GM21390 (cell line): Measurements from ENCODE around the gene SDK1.

ENCODE experiments used
- ATAC-seq: cut with Tn5 transposase; IDR thresholded peaks from one replicate; pipeline ENCODE4 v1.9.1; 2021; ENCODE audit not compliant: unreplicated experiment

The SDK1 gene

DNA sequence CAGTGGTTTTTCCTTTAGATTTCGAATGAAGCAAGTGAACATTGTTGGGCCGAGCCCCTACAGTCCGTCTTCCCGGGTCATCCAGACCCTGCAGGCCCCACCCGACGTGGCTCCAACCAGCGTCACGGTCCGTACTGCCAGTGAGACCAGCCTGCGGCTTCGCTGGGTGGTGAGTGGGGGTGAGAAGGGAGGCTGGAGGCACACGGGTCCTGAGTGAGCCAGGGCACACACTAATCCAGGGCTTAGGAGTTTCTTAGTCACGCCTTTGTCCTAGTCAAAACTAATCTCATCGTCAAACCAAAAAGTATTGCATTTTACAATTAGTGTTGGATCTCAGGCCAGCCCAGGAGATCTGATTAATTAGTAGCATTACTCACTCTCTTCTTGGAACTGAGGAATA, 812.2 kb downstream of the SDK1 start:
- ATAC-seq, result no peak

DNA sequence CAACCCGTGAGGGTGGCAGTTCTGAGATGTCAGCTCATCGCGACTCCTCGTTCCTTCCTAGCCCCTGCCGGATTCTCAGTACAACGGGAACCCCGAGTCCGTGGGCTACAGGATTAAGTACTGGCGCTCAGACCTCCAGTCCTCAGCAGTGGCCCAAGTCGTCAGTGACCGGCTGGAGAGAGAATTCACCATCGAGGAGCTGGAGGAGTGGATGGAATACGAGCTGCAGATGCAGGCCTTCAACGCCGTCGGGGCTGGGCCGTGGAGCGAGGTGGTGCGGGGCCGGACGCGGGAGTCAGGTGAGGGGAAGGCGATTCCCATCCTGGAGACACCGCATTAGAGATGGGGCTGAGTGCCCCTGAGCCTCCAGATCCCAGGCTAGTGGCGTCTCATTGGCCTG, 812.9 kb downstream of the SDK1 start:
- no peak for ATAC-seq

DNA sequence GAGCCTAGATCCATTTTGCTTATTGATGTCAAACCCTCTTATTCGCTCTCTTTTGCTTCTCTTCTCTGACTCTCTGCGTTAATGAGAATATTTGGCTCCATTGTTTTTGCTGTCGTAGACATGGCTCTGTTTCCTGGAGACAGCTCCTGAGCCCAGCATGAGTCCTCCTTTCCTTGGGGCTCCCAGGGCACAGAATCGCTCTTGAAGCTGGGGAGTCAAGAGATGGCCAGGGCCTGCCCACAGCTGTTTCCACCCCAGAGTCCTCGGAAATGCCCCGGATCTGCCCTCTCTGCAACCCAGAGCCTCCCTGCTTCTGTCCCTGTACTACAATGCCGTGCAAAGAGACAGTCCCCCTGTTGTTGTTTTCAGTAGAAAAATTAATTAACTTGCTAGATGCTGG, 814.4 kb downstream of the SDK1 start:
- no peak for ATAC-seq

DNA sequence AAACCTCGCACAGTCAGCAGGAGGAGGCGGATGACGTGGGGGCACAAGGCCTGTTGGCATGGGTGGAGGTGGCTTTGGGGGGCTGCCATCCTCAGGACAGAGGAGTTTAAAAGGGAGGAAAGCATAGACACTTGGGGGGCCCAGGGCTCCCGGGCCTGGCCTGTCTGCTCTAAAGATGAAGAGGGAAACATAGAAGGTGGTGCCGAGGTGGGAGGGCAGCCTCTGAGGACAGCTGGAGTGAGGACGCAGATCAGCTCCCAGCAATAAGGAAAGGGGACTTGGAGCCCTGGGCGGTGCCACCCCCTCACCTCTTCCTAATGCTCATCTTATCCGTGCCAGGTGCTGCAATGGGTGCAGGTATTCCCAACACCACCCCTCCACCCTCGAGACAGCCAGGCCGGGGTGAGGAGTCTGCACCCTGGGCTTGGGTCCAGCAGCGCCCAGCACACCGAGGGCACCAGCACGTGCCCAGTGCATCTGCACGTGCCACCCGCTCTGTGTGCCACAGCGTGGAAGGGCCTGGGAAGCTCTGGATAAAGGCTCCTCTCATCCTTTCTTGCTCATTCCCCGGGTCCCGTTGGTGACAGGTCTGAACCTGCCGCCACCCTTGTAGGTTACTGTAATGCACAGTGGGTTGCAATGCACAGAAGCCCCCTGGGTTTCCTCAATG, 815.0 kb downstream of the SDK1 start:
- ATAC-seq, result no peak

DNA sequence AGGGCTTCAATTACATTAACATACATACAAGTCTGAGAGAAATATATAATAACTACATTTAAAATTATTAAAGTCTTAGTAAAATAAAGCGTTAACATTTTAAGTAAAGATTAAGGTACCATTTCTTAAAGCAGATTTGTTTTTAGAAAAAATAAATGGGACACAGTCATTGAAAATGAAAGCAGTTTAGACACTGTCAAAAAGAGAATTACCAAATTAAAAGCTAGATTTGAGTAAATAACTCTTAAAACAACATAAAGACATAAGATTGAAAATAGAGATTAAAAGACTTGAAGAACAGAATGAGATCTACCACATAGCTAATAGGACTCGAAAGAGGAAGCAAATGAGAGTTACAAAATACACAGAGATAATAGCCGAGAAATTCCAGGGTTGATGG, 818.8 kb downstream of the SDK1 start:
- ATAC-seq, result no peak

DNA sequence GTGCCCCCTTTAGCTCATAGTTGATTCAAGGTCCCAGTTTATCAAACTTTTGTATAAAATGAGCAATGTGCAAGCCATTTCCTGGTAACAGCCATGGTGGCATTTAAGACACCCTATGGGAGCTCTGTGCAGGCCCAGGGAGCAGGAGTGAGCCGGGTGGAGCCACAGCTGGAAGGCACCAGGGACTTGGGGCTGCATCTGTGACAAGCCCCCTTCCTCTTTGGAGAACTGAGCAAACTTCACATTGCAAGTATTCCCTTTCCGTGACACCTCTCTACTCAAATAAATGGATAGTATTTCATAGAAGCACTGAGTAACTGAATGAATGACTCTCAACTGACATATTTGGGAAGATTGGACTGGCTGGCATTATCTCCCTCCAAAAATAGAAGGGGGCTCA, 822.3 kb downstream of the SDK1 start:
- ATAC-seq, result no peak

DNA sequence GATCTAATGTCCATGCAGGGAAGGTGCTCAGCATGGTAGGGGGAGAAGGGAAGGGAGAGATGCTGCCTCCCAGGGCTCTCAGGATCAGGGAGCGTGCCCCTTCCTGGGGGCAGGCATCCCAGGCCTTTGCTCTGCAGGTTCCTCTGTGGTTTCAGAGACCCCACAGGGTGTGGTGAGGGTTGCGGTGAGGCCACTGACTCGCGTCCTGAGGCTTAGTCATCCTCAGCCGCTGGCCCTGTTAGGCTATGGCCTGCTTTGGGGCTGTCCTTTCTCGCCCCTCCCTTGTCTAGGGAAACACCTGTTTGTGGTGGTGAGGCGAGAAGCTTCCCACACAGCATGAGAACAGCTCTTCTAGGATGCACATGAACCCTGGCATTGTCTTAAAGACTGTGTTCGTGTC, 822.8 kb downstream of the SDK1 start:
- no peak for ATAC-seq

DNA sequence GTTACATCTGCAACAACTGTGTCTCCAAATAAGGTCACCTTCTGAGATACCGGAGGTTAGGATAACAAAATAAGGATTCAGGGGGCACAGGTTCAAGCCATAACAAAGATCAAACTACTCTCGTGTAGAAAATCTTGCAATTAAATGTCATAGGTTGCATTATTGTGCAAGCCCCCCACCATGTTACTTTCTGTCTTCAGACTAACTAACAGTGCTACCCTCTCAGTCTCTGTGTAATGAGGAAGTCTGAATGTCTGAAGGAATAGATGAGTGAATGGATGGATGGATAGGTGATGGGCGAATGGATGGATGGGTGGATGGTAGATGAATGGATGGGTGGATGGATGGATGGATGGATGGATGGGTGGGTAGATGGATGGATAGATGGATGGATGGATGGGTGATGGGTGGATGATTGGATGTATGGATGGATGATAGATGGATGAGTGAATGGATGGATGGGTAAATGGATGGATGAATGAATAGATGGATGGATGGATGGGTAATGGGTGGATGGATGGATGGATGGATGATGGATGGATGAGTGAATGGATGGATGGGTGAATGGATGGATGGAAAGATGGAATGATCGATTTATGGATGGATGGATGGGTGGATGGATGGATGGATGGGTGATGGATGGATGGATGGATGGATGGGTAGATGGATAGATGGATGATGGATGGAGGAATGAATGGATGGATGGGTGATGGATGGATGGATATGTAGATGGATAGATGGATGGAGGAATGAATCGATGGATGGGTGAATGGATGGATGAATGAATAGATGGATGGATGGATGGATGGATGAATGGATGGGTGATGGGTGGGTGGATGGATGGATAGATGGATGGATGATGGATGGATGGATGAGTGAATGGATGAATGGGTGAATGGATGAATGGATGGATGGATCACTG, 823.8 kb downstream of the SDK1 start:
- ATAC-seq, result no peak

DNA sequence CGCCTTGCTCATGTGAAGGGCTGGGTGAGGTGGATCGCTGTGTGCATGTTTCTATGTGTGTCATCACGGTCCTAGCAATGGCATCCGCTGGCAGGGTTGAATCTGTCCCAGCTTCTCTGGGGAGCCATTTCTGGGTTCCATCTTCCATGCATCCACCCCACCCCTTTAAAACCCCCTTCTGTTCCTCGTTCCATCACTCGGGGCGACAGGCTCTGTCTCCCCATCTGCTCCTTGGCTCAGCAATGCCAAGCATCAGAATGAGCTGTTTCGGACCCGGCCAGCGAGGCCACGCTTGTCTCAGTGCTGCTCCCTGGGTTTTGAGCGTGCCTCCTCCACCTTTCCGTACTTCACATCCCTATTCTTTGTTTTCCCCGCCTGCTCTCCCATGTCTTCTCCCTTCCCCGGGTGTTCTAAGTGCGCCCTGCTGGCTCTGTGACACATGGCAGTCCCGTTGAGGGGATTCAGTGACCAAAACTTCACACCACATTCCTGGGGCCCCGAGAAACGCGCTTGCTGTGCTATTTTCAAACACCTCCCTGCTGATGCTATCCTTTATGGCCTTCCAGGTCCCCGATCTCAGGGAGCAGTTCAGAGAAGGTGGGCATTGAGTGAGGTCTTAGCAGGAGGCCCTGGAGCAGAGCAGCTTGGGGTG, 827.0 kb downstream of the SDK1 start:
- no peak for ATAC-seq

DNA sequence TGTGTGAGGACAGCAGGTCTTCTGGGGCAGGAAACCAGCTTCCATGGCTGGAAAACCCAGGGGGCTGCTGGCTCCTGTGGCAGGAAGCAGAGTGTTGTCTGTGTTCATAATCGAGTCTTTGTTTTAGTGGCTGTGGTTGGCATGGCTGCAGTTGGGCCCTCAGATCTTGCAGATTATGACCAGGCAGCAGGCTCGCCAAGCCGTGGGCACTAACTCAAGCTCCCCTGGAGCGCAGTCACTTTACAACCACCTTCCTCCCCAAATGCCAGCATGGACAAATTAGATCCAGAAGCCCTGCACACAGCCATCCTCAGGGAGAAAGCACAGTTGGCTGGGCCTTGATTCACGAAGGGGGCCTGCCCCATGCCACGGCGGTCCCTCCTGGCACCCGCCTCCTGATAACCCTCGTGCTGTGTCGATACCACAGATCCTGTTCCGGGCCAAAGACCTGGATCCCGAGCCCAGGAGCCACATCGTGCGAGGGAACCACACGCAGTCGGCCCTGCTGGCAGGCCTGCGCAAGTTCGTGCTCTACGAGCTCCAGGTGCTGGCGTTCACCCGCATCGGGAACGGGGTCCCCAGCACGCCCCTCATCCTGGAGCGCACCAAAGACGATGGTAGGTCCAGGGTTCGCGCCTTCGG, 828.5 kb downstream of the SDK1 start:
- ATAC-seq, result no peak

DNA sequence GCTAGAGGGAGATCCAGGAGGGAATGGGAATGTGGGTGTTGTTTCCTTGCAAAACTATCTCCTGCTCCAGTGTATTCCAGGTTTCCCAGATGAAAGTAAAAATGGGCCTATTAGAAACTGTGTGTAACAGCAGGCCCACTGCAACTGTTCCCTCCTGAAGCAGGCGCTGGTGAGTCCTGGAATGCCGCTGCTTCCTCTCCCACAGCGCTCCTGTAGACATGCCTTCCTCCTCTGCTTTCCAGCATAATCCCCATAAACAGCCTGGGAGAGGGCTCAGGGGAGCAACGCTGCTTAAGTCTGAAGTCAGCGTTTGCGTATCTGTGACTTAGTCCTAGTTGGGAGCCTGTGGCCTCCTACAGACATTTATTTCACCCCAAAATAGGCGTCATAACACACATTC, 830.0 kb downstream of the SDK1 start:
- ATAC-seq, result no peak

DNA sequence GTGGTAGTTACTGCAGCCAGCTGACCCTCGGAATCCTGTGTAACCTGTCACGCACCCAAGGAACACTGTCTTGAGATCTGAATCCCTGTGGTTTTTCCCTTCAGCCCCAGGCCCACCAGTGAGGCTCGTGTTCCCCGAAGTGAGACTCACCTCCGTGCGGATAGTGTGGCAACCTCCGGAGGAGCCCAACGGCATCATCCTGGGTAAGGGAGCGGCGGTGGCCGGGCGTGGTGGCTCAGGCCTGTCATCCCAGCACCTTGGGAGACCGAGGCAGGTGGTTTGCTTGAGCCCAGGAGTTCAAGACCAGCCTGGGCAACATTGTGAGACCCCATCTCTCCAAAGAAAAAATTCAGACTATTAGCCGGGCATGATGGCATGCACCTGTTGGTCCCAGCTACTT, 831.2 kb downstream of the SDK1 start:
- no peak for ATAC-seq

DNA sequence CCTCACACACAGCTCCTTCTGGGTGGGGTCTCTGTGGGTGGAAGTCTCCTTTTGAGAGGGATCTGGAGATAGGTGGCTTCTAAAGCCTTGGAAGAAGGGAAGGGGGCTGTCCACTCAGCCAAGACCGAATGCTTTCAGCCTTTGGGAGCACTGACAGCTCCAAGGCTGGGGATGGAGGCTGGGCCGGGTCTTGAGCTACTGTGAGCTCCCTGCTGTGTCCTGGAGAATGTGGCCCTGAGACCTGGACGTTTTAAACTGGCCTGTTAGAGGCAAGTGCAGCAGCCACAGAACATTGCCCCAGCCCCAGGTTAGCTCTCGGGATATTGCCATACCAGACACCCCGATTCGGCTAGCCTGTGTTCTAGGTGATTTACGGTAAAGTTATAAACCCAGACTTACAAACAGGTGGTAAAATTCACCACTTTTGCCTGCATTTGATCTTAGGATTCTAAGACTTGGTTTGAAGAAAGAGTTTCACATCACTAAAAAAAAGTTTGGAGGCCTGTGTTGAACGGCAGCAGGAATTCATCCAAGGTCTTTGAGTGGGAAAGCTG, 832.5 kb downstream of the SDK1 start:
- no peak for ATAC-seq

DNA sequence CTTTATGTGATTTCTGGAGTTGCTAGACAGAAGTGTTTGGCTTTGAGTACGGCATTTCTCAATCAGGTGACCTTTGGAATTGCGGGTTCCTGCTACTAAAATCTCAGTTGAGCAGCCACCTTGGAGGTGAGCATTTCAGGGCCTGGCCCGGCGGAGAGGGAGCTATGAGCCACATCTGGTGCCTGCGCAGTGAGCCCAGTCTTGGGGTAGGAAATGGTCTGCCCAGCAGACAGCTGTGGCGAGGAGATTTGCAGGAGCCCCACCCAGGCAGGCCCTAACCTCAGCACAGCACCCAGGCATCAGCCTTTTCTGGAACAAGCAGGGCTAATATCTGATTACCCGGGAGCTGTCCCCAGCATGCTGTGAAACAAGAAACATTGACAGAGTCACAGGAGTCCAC, 833.2 kb downstream of the SDK1 start:
- ATAC-seq, result no peak

DNA sequence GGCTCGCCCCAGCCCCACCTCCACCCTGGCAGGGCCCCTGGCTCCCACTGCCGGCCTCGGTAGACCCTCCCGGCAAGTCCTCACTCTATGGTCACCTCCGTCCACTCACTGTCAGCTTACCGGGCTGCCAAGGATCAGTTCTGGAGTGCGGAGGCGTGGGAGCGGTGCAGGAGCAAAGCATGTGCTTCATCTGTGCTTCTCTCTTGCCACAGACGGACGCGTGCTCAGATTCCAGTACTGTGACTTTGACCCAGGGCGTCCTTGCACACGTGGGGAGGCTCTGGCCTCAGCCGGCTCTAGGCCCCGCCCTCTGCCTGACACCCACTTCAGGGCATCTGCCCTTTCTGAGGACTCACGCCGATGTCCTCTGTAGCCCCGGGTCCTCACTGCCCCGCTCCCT, 833.6 kb downstream of the SDK1 start:
- no peak for ATAC-seq

DNA sequence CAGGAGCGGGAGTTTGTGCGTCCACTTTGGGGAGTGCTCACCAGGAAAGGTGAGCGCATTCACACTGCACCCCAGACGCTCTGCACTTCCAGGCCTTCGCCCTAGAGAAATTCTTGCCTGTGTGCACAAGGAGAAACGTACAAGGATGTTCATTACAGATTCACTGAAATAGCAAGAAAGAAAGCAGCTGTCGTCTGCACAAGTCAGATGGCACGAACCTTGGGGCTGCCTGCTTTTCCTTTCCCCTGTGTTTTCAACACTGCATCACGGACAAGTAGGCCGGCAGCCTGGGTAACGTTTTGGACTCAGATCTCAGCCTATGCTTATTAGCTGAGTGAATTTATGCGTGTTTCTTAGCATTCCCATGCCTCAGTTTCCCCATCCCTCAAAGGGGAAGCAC, 834.2 kb downstream of the SDK1 start:
- no peak for ATAC-seq

DNA sequence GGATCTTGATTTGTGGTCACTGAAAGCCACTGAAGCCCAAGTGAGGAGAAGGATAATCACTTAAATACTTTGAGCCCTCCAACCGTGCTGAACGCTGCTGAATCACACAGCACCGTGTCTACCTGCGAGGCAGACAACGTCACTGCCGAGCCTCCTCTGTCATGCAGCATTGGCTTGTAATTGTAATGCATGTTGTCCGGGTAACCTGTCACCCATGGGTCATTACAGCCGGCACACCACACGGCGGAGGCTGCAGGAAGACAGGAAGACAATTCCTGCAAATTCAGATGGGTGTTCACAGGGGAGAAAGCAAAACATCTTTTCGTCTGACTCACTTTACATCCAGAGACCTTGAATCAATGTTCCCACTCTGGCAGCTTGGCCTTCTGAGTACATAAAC, 835.0 kb downstream of the SDK1 start:
- no peak for ATAC-seq

DNA sequence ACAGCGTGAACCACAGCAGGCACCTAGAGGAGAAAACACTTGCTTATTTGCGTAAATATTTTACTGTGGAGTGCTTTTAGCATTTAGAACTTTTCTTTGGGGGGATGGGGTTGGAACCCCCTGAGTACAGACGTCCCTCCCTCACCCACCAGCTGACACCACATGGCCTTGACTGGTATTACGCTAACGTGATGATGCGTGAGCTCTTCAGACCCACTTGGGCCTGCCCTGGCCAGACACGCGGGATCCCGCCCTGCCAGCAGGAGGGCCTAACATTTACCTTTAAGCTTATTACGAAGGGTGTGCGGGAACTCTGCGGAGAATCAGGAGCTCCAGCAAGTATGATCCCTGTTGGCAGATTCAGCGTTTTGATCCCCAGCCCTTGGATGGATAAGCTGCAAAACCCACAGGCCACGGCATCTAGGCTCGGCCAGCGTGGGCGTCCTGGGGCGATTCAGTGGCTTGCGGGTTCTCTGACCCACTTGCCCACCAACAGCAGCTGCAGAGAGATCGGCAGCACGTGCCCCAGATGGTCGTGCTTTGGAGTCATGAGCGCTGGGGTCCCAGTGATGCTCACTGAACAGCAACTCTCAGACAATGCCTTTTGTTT, 835.6 kb downstream of the SDK1 start:
- ATAC-seq, result no peak

DNA sequence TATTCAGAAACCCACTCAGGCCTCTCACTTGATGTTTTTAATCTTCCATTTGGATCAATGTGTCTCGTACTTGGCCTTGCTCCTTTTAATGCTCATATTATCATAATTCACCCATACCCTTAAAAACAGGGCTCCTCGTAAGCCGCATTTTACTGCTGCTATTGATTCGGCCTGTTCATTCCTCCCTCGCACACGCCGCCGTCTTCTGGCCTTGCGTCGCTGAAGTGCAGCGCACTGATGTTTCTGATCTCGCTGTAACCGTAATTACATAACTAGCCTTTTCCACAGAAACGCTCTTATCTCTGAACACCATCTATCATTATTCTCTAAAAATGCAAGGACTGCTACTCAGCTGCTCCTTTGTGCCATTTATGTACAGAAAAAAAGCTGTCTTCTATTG, 836.5 kb downstream of the SDK1 start:
- no peak for ATAC-seq

DNA sequence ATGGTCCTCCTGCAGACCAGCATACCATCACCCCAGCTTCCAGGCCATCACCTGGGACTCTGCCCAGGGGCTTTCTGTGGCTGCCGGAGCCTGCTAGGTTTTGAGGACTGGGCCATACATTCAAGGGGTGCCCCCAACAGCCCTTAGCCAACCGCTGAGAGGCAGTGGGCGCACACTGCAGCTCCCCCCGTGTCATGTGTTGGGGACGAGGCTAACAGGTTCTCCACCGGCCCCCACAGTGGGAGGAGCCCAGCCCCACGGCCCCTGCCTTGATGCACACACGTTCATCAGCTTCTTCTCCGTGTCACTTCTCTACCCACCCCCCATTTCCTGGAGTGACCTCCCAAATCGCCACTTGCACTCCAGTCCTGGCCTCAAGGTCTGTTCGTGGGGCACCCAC, 837.8 kb downstream of the SDK1 start:
- ATAC-seq, result no peak
